GM12891 (cell line): Measurements from ENCODE around the gene CSNK2B.

Source experiments
- PAX5 ChIP-seq: IDR thresholded peaks from 2 replicates; pipeline ENCODE4 v1.6.1; 2011; ENCODE audit warnings: low read length, moderate library complexity, mild to moderate bottlenecking; ENCODE audit not compliant: insufficient read depth, severe bottlenecking
- POLR2A ChIP-seq: IDR thresholded peaks from 2 replicates; pipeline ENCODE4 v1.6.1; 2011; ENCODE audit warnings: low read depth, low read length, control low read depth
- POLR2AphosphoS5 ChIP-seq: IDR thresholded peaks from 2 replicates; pipeline ENCODE4 v1.6.1; 2011; ENCODE audit warnings: low read depth, low read length, control low read depth
- POU2F2 ChIP-seq: IDR thresholded peaks from 2 replicates; pipeline ENCODE4 v1.6.1; 2011; ENCODE audit warnings: low read depth, mild to moderate bottlenecking, control low read depth, low read length, moderate library complexity
- SPI1 ChIP-seq: IDR thresholded peaks from 2 replicates; pipeline ENCODE4 v1.6.1; 2011; ENCODE audit warnings: low read depth, low read length, control low read depth
- TAF1 ChIP-seq: IDR thresholded peaks from 2 replicates; pipeline ENCODE4 v1.6.1; 2011; ENCODE audit warnings: low read depth, low read length, control low read depth

- no peak for TF ChIP-seq TAF1
- no peak for TF ChIP-seq POLR2A
- TF ChIP-seq SPI1: no peak
- TF ChIP-seq POLR2AphosphoS5: no peak
- no peak for TF ChIP-seq PAX5
- TF ChIP-seq POU2F2: no peak
Measured at GRCh38 chr6:31654574-31655348, 11.1 kb upstream of the CSNK2B start.
